ENCODE measurements around the gene PITPNB.
A peak's percentile ranks its signal among the peaks of the same experiment; 100 is the strongest.

The PITPNB gene

DNA sequence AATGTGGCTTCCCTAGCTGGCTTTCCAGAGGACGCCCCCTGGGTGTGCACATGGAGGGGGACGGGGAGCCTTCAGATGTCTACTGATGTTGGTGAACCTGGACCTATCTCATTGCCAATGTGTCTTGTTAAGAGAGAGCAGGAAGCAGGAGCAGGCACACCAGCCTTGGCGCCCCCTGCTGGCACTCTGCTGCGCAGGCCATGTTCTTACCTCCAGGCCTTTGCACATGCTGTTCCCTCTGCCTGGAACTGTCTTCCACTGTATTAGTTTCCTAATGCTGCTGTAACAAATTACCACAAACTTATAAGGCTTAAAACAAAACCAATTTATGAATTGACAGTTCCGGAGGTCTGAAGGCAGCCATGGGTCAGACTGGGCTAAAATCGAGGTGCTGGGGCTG, 93.9 kb downstream of the PITPNB start:
- DNase-seq, result no peak

DNA sequence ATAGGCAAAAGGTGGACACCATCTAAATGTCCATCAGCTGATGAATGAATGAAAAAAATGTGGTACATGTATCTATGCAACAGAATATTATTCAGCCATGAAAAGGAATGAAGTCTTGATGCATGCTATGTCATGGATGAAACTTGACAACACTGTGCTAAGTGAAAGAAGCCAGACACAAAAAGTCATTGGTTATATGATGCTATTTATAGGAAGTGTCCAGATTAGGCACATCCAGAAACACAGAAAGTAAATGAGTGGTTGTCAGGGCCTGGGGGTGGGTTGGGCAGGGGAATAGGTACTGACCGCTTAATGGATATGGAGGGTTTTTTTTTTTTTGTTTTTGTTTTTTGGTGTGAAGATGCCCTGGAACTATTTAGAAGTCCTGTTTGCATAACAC, 95.8 kb downstream of the PITPNB start:
- no peak for DNase-seq

DNA sequence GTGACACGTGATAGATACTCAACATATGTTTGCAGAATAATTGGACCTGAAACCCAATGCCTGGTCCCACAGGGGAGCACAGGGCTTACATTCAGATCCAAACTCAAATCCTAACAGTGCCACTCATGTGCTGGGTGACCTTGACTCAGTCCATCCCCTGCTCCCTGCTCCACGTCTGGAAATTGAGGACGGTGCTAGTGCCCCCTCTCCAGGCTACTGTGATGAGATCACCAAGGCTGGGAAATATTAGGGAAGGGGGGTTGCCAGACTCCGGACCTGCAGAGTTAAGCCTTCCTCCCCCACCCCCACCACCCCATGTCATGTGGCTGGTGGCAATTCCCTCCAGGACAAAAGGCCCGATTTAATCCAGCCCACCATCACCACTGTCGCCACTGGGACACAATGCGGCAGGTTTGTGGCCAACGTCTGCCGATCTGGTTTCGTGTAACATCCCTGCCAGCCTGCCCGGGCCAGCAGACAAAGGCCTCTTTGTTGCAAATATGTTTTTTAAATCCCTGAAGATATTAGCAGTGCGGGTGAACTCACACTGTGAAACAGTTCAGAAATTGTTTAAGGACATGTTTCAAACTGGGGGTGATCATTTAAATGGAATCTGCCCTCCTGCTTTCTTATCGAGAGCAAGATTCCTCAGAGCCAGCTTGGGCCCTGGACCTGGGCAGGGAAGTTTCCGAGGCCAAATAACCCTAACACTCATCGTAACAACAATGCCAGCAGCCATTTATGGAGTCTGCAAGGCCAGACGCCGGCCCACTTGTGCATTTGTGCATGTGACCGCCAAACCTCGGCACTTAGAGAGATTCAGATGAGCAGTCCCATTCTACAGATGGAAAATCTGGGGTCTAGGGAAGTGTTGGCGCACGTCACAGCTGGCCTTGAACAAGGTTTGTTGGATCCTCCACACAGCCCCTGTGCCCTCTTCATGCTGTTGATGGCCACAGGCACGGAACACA, 97.9 kb downstream of the PITPNB start:
- no peak for DNase-seq

DNA sequence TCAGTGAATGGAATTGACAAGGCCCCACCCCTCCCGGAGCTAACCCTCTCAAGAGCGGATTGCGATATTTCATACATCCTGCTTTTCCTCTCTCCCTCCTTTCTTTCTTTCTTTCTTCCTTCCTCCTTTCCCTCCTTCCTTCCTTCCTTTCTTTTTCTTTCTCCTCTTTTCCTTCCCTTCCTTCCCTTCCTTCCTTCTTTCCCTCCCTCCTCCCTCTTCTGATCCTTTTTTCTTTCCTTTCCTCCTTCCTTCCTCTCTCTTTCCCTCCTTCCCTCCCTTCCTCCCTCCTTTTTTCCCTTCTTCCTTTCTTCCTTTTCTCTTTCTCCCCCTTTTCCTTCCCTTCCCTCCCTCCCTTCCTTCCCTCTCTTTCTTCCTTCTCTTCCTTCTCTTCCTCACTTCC, 102.5 kb downstream of the PITPNB start:
- DNase-seq, result no peak

DNA sequence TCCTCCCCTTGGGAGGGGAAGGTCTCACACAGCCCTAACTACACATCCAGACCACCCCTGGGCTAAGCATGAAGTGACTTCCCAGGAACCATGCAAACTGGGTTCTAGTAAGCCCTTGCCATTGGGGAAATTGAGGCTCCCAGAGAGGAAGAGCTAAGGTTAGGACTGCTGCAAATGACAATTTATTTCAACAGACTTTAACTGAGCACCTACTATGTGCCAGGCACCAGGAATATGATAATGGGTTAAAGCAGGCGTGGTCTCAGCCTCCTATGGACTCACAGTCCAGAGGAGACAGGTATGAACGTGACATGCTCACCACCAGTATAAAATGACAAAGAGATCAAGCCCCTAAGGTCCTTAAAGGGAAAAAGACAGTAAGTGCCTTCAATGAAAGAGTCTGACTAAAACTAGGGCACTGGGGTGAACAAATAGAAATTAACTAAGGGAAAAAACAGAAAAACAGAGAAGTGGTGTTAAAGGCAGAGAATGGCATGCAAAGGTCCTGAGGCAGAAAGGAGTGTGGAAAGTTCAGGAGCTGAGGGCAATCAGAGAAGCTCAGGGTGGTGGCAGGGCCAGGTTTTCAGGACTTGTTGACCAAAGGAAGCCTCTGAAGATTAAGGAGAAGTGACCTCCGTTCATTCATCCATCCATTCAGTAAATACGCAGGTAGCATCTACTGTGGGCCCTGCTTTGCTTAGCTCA, 103.1 kb downstream of the PITPNB start:
- DNase-seq, result no peak

DNA sequence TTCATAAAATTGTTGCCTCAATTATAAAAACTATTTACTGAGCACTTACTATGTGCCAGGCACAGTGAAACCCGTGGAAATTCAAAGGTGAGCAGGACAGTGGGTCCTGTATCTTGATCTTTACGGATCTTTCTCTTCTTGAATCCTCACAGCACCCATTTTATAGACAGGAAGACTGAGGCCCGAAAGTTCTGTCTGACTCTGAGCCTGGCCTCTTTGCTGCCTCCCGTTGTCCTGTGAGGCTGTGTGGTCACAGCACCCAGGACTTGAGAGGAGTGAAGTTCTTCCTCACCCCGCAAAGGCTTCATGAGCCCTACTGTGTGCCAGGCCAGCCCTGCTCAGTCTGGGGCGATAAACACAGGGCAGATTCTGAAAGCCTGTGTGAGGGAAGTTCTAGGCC, 104.1 kb downstream of the PITPNB start:
- DNase-seq, result no peak

DNA sequence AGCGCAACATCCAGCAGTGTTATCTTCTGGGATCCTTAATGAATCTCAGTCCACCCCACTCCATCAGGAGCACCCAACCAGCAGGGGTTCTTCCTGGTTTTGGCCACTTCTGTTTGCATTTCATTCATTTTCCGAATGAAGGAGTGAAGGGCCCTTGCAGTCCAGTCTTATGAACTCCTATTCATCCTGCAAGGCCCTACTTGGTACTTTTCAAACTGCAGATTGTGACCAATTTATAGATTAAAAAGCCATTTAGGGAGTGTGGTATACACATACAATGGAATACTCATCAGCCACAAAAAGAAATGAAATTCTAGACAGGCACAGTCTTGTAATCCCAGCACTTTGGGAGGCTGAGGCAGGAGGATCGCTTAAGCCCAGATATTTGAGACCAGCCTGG, 107.3 kb downstream of the PITPNB start:
- no peak for DNase-seq

DNA sequence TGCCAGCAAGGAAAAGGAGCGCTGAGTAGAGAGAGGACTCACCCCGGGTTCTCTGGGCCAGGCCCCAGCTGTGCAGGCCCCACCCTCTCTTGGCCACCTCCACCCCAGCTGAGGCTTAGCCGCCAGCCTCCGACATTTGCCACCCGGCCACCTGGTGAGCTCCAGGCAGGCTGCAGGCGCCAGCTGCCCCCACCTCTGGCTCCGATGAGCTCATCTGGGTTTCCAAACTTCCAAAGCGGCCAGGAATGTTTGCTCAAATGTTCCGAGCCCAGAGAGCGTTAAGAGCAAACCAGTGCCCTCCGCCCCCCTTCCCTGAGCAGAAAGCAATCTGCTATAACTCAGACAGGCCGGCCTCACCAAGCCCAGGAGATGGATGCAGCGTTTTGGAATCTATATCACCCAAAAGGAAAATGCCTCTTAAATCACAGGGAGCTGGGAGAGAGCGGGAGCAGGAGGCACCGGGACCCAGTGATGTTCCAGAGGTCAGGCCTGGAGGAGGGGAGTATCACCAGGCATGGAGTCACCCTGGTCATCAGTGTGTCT, 108.4 kb downstream of the PITPNB start:
- no peak for DNase-seq

DNA sequence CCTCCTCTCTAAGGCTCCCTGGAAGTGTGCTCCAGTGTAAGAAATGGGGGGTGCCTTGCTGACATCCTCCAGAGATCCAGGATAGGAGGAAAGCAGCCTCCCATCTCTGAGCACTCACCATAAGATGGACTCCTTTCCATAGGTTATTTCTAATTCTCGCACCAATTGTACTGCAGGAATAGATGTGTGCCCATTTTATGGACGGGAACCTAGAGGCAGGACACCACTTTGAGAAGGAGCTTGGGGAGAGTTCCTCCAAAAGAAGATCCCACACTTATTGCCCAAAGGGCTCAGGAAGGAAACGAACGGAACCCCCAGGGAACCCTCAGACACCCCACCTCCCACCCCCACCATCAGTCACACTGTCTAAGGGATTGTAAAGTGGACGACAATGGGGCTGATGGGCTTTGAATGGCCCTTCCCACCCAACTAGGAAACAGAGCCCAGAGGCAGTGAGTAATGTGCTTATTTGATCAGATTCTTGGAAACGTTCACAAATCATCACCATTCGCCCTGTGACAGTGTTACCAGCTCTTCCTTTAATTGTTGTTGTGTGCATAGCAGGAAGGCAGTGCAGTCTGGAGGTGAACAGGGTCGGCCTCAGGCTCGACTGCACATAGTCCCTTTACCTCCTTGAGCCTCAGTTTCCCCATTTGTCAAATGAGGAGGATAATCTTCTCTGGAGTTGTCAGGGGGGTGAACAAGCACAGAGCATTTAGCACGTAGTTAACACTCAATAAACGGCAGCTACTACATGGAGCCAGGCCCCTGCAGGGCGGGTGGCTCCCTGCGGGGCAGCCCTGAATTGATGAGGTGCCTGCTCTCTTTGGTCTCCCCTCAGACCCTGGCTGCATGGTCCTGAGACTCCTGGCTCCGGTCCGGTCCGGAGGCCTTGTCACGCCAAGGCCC, 109.1 kb downstream of the PITPNB start:
- DNase-seq, result no peak

DNA sequence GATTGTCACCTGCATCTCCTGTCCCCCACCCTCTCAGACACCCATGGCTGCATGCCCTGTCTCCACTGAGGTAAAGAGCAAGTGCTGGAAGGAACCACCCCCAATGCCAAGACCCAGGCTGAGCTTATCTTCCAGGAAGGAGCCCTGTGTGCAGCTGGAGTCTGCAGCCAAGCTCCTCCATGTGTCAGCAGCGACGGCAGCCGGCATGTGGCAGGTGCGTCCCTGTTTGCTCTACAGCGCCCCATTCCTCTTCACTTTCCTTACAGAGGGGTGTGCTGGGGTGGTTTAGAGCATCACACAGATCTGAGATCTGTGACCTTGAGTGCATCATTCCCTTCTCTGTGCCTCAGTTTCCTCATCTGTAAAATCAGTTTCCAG, 109.8 kb downstream of the PITPNB start:
- no peak for DNase-seq

DNA sequence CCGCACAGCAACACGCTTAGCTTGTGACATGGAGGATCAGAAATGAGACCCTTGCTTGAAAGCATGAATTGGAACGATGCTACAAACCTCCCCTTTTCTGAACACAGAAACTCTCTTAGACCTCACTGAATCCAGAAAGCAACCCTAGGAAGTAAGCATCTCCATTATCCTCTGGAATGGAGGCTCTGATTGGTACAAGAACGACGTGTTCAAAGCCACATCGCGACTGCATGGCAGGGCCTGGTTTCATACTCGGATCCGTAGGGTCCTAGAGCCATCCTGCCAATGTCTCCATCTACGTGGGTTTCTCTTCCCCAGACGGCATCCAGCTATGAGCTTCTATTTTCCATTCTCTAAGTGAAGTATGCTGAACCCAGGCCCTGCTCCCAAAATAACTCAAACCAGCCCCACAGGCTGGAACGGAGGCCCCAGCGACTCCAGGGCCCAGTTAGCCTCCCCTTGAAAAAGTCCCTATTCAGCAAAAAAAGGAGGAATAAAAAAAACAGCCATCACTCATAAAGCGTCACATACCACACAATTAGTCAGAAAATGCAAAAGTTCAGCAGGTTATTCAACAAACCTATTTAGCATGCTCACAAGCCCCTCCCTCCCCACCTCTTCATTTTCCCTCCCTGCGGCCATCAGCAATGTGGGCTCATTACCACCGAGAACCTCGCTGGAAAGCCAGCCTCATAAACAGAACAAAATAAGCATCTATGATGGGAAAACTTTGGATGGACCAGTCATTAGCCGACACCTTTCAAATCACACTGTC, 110.4 kb downstream of the PITPNB start:
- DNase-seq, result no peak

DNA sequence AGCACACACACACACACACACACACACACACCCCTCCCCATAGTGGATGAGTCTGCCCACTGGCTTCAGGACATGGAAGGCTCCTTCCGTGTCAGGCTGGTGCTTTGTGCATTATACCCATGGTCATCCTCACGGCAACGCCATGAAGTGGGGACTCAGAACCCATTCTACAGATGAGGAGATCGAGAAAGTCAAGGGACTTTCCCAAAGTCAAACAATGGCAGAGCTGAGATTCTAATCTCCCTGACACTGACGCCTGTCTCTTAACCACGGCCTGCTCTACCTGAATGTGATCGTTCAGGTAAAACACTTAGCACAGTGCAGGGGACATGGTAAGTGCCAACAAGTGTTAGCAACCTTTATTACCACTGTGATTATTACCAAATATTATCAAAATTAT, 113.2 kb downstream of the PITPNB start:
- DNase-seq, result no peak

DNA sequence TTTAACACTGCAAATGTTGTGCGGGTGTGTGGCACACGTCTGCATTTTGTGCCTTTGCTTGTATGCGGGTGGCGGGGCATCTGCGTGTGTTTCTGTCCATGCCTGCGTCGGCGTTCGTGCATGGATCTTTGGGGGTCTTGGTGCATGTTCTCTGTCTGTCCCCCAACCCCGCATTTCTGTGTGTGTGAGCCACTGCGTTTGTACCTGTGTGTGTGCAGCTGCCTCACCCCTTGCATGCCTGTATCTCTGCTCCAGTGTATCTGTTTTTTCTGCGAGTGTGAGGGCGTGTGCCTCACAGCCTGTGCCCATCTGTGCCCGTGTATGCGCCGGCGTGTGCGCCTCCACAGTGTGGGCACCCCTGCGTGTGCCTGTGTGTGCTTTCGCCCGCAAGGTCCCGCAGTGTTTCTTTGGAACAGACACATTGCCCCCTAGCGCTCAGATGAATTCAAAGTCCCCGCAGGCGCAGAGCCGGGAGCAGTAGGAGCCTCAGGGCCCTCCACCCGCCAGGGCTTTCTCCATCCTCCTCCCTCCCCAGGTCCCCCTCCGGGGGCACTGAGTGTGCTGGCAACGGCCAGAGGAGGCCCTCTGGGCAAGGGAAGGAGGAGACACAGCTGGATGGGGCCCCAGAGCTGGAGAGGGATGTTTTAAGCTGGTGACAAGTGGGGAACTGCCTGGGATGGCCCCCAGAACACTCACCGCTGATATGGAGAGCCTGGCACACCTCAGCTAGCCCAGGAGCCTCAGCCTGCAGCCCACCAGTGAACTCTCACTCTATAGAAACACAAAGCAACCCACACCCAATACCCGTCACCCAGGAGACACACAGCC, 114.4 kb downstream of the PITPNB start:
- DNase-seq, result peak; percentile 77

DNA sequence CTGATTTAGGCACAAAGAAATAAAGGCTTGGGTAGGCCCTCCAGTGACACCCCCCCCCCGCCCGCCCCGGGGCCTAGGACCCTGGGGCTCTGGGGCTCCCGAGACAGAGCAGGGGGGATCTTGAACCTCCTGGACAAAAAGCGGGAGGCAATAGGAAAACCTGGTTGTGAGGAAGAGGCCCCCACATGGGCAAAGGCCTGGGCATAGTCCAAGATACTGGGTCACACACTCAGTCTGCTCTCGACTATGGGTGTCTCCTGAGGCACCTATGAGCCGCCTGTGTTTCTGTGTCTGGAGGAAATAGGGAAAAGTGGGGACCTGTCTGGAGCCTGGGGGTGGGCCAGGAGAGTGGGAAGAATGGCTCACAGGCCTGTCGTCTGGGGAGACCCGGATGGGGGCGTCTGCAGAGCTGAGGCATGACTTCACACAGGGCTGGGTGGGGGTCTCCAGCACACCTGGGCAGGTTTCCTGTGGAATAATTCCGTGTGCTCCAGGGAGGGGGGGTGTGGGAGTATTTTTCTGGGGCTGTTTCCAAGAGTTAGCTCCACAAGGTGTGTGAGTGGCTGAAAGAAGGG, 115.1 kb downstream of the PITPNB start:
- DNase-seq, result no peak

DNA sequence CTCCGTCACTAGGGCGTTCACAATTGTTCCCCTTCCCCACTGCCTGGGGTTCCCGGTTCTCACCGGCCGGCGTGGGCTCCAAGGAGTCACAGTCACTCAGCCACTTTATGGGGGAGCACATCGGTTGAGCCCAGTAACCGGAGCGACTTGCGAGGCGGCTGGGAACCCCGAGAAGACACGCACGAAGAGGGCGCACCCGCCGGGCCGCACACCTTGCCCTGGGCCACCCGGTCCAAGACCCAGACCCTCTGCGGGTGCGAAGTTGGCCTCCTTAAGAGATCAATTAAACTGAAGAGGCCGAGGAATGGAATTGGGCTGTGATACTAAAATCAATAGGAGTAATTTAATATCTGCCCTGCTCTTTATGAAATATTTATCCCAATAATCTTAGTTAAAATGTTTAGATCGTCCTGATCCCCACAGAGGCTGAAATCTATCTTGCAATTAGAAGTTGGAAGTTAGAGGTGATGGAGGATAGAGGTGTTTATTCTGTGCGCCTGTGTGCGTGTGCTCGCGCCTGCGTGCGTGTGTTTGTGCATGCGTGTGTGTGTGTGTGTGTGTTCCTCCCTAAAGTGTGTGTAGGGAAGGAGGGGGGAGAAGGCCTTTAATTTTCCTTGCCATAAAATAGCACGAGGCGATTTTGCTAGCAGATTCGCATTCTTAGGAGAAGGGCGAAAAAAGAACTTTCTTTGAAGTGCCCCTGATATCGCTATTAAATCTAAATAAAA, 116.5 kb downstream of the PITPNB start:
- peak; percentile 63 for DNase-seq
